MM.1S (cell line): ENCODE data around the gene SPIRE2.

Experiments
- DNase-seq: peaks from one replicate; pipeline ENCODE4 v3.0.0-alpha.2; 2015
- H2AFZ ChIP-seq: fragments of 300-600 bp; sonication (generic); 2 replicates; pipeline ENCODE4 v1.6.0; 2016; ENCODE audit warnings: antibody characterized with exemption, low read length
- H3F3A ChIP-seq: fragments of 300-600 bp; sonication (generic); 2 replicates; pipeline ENCODE4 v1.6.1; 2016; ENCODE audit warnings: mild to moderate bottlenecking, antibody characterized with exemption, low read length, moderate library complexity, mixed read lengths; ENCODE audit not compliant: insufficient read depth
- H3K27ac ChIP-seq: fragments of 300-600 bp; sonication (generic); 2 replicates; pipeline ENCODE4 v1.5.1; 2016; ENCODE audit warnings: mild to moderate bottlenecking, low read length
- H3K27me3 ChIP-seq: fragments of 300-600 bp; sonication (generic); replicated peaks from 2 replicates; pipeline ENCODE4 v1.6.0; 2016; ENCODE audit warnings: low read length; ENCODE audit not compliant: insufficient read depth
- H3K36me3 ChIP-seq: fragments of 300-600 bp; sonication (generic); replicated peaks from 2 replicates; pipeline ENCODE4 v1.6.1; 2016; ENCODE audit warnings: mild to moderate bottlenecking, low read length, mixed read lengths; ENCODE audit not compliant: insufficient read depth
- H3K4me1 ChIP-seq: fragments of 300-600 bp; sonication (generic); 2 replicates; pipeline ENCODE4 v1.6.1; 2016; ENCODE audit warnings: low read length, mixed read lengths
- H3K4me2 ChIP-seq: fragments of 300-600 bp; sonication (generic); 2 replicates; pipeline ENCODE4 v1.6.0; 2016; ENCODE audit warnings: low read depth, low read length
- H3K4me3 ChIP-seq: fragments of 300-600 bp; sonication (generic); 2 replicates; pipeline ENCODE4 v1.5.1; 2016; ENCODE audit warnings: low read length, mixed read lengths
- H3K79me2 ChIP-seq: fragments of 300-600 bp; sonication (generic); 2 replicates; pipeline ENCODE4 v1.6.1; 2016; ENCODE audit warnings: mixed run types, low read length, mixed read lengths
- H3K9ac ChIP-seq: fragments of 300-600 bp; sonication (generic); 2 replicates; pipeline ENCODE4 v1.6.1; 2016; ENCODE audit warnings: low read length, mixed read lengths
- H3K9me2 ChIP-seq: fragments of 300-600 bp; sonication (generic); replicated peaks from 2 replicates; pipeline ENCODE4 v1.6.1; 2016; ENCODE audit warnings: mild to moderate bottlenecking, low read length, mixed read lengths; ENCODE audit not compliant: insufficient read depth
- H3K9me3 ChIP-seq: fragments of 300-600 bp; sonication (generic); replicated peaks from 2 replicates; pipeline ENCODE4 v1.6.1; 2016; ENCODE audit warnings: mild to moderate bottlenecking, low read length, mixed read lengths; ENCODE audit not compliant: insufficient read depth
- H4K20me1 ChIP-seq: fragments of 300-600 bp; sonication (generic); 2 replicates; pipeline ENCODE4 v1.6.1; 2016; ENCODE audit warnings: mild to moderate bottlenecking, low read length, moderate library complexity, mixed read lengths; ENCODE audit not compliant: insufficient read depth
- EZH2 ChIP-seq: fragments of 300-600 bp; sonication (generic); optimal IDR thresholded peaks from 2 replicates; pipeline ENCODE3; 2017; ENCODE audit warnings: low read depth, mild to moderate bottlenecking, antibody characterized with exemption, low read length, mixed read lengths
- EZH2phosphoT487 ChIP-seq: fragments of 300-600 bp; sonication (generic); IDR thresholded peaks from 2 replicates; pipeline ENCODE4 v1.6.1; 2018; ENCODE audit warnings: antibody characterized with exemption, low read length
- TF ChIP-seq, protein P1 (sequence below): fragments of 300-600 bp; sonication (generic); IDR thresholded peaks from 2 replicates; pipeline ENCODE4 v1.5.1; 2016; ENCODE audit warnings: antibody characterized with exemption, low read length, mixed read lengths

SPIRE2 gene

DNA sequence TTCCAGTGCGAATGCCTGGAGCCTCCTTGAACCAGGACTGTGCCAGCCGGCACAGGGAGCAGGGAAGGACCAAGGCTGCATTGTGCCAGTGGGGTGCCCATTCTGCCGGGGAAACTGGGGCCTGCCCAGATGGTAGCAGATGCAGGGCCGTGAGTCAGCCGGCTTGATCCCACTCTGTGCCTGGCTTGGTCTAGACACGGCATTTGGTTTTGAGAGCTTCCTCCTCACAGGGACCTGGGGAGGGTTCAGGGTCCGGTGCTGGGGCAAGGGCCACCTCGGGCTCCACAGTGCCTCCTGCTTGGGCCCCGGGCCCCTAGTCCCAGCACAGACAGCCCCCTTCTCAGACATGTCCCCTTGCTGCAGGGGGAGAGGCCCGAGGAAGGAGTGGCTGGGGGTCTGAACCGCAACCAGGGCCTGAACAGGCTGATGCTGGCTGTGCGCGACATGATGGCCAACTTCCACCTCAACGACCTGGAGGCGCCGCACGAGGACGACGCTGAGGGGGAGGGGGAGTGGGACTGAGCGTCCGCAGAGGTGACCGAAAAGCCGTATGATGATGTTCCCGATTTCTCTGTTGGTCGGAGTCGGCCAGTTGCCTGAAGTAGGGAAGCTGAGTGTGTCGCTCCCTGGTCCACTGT, 82.6 kb downstream of the SPIRE2 start:
- H3K79me2 ChIP-seq, result no peaks in the 10 kb centered on the region
- H3K4me1 ChIP-seq, result no peaks in the 10 kb centered on the region
- no peaks in the 10 kb centered on the region for H3K9me3 ChIP-seq
- H4K20me1 ChIP-seq, result no peaks in the 10 kb centered on the region
- H3K9me2 ChIP-seq, result no peaks in the 10 kb centered on the region
- H3K4me2 ChIP-seq, result no peak overlapping the region
- H3F3A ChIP-seq, result no peaks in the 10 kb centered on the region
- no peak overlapping the region for H3K4me3 ChIP-seq
- TF ChIP-seq EZH2 (no peak), EZH2phosphoT487 (no peak)
- TF ChIP-seq, protein P1, sequence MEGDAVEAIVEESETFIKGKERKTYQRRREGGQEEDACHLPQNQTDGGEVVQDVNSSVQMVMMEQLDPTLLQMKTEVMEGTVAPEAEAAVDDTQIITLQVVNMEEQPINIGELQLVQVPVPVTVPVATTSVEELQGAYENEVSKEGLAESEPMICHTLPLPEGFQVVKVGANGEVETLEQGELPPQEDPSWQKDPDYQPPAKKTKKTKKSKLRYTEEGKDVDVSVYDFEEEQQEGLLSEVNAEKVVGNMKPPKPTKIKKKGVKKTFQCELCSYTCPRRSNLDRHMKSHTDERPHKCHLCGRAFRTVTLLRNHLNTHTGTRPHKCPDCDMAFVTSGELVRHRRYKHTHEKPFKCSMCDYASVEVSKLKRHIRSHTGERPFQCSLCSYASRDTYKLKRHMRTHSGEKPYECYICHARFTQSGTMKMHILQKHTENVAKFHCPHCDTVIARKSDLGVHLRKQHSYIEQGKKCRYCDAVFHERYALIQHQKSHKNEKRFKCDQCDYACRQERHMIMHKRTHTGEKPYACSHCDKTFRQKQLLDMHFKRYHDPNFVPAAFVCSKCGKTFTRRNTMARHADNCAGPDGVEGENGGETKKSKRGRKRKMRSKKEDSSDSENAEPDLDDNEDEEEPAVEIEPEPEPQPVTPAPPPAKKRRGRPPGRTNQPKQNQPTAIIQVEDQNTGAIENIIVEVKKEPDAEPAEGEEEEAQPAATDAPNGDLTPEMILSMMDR, result no peak
- no peak for DNase-seq
- H3K36me3 ChIP-seq, result no peaks in the 10 kb centered on the region
- H3K27ac ChIP-seq, result no peak overlapping the region
- H3K27me3 ChIP-seq, result no peaks in the 10 kb centered on the region
- no peak overlapping the region for H3K9ac ChIP-seq
- H2AFZ ChIP-seq, result no peak overlapping the region

DNA sequence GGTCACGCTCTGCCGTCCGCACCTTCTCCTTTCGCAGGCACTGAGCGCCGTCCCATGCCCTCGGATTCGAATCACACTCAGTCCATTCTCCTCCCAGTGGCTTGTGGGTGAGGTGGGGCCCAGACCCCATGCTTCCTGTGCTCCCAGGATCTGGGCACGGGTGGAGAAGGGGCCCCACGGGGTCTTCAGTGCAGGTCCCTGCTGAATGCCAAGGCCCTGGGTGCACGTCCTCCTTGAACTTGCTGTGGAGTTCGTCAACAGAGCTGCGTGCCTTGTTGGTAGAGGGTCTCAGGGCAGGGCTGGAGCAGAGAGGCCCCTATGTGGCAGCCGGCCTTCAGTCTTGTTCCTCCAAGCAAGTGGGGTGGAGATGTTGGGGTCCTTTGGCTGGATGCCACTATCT, 83.1 kb downstream of the SPIRE2 start:
- Histone ChIP-seq H3K9ac (no peak overlapping the region), H3K9me3 (no peaks in the 10 kb centered on the region), H3K9me2 (no peaks in the 10 kb centered on the region), H3K4me1 (no peaks in the 10 kb centered on the region), H3K4me2 (no peak overlapping the region), H3K27ac (no peak overlapping the region), H3K79me2 (no peaks in the 10 kb centered on the region), H3F3A (no peaks in the 10 kb centered on the region), H3K4me3 (no peak overlapping the region), H3K36me3 (no peaks in the 10 kb centered on the region), H3K27me3 (no peaks in the 10 kb centered on the region), H4K20me1 (no peaks in the 10 kb centered on the region), H2AFZ (no peak overlapping the region)
- no peak for TF ChIP-seq EZH2phosphoT487
- no peak for TF ChIP-seq EZH2
- TF ChIP-seq, protein P1, result no peak
- DNase-seq, result no peak

DNA sequence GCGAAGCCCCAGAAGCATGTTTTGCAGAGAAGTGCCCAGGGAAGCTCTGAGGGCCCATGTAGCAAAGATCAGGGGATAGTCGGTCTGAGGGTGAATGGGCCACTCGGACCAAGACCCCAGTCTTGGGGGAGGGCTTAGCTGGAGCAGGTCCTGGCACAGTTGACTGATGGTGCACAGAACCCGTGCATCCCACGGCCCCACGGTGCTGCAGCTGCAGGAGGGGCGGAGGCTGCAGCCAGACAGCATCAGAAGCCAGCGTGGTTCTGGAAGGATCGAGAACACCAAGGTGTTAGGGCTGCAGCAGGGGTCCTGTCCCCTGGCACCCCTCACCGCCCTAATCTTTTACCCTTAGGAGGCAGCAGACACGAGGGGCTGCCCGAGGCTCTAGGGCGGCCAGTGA, 83.9 kb downstream of the SPIRE2 start:
- DNase-seq, result no peak
- no peaks in the 10 kb centered on the region for H3K4me1 ChIP-seq
- no peaks in the 10 kb centered on the region for H3K79me2 ChIP-seq
- no peak overlapping the region for H3K4me3 ChIP-seq
- no peak for TF ChIP-seq EZH2
- TF ChIP-seq, protein P1, result no peak
- TF ChIP-seq EZH2phosphoT487, result no peak
- no peak overlapping the region for H3K9ac ChIP-seq
- H3K27me3 ChIP-seq, result no peaks in the 10 kb centered on the region
- no peaks in the 10 kb centered on the region for H3K9me2 ChIP-seq
- no peaks in the 10 kb centered on the region for H4K20me1 ChIP-seq
- no peak overlapping the region for H3K4me2 ChIP-seq
- no peaks in the 10 kb centered on the region for H3K36me3 ChIP-seq
- no peak overlapping the region for H2AFZ ChIP-seq
- H3F3A ChIP-seq, result peaks cover under 1% of the 10 kb centered on the region; the same call in 1 of the 2 replicates
- no peaks in the 10 kb centered on the region for H3K9me3 ChIP-seq
- H3K27ac ChIP-seq, result no peak overlapping the region
